GM23338 (cell line): ENCODE results near the gene G6PD. TPM values are rescaled to one million over a fixed set of nuclear protein-coding genes. Genes with fewer than 3 reads are reported as not detected.
A peak's percentile ranks its signal among the peaks of the same experiment; 100 is the strongest.

Experiments used
- ATAC-seq: fragments of 200-7000 bp; cut with Tn5 transposase; 3 replicates; pipeline ENCODE4 v1.9.1; 2020
- DNase-seq: peaks from one replicate; pipeline ENCODE4 v3.0.0-alpha.2; 2015; ENCODE audit warnings: low spot score
- H2AFZ ChIP-seq: fragments of 200-600 bp; sonication (generic); 2 replicates; pipeline ENCODE4 v1.8.0; 2016; ENCODE audit warnings: antibody characterized with exemption, mild to moderate bottlenecking, moderate library complexity
- H3F3A ChIP-seq: fragments of 200-600 bp; sonication (generic); replicated peaks from 2 replicates; pipeline ENCODE4 v1.8.0; 2017; ENCODE audit warnings: antibody characterized with exemption, mixed run types, low read depth
- H3K27ac ChIP-seq: fragments of 200-600 bp; sonication (generic); 2 replicates; pipeline ENCODE4 v1.6.1; 2016; ENCODE audit warnings: low read depth
- H3K27me3 ChIP-seq: fragments of 200-600 bp; sonication (generic); 2 replicates; pipeline ENCODE4 v1.8.0; 2016; ENCODE audit warnings: mild to moderate bottlenecking, mixed run types, moderate library complexity; ENCODE audit not compliant: insufficient read depth
- H3K36me3 ChIP-seq: fragments of 200-600 bp; sonication (generic); 2 replicates; pipeline ENCODE4 v1.8.0; 2016; ENCODE audit warnings: mild to moderate bottlenecking; ENCODE audit not compliant: insufficient read depth
- H3K4me1 ChIP-seq: fragments of 200-600 bp; sonication (generic); 2 replicates; pipeline ENCODE4 v1.8.0; 2016; ENCODE audit warnings: mild to moderate bottlenecking, moderate library complexity; ENCODE audit not compliant: insufficient read depth
- H3K4me2 ChIP-seq: fragments of 200-600 bp; sonication (generic); 2 replicates; pipeline ENCODE4 v1.7.1; 2017; ENCODE audit warnings: mixed run types
- H3K4me3 ChIP-seq: fragments of 200-600 bp; sonication (generic); 2 replicates; pipeline ENCODE4 v1.6.1; 2016; ENCODE audit warnings: mixed run types
- H3K79me2 ChIP-seq: fragments of 200-600 bp; sonication (generic); replicated peaks from 2 replicates; pipeline ENCODE4 v1.8.0; 2017; ENCODE audit warnings: mild to moderate bottlenecking; ENCODE audit not compliant: insufficient read depth
- H3K9me2 ChIP-seq: fragments of 200-600 bp; sonication (generic); 2 replicates; pipeline ENCODE4 v1.8.0; 2017; ENCODE audit not compliant: insufficient read depth
- H4K20me1 ChIP-seq: fragments of 200-600 bp; sonication (generic); replicated peaks from 2 replicates; pipeline ENCODE4 v1.8.0; 2017; ENCODE audit warnings: mild to moderate bottlenecking; ENCODE audit not compliant: insufficient read depth
- H3K27ac Mint-ChIP-seq: 2 replicates; pipeline ENCODE4 v1.8.0; 2020; ENCODE audit warnings: inconsistent platforms, mild to moderate bottlenecking, moderate library complexity, mixed read lengths
- H3K27me3 Mint-ChIP-seq: 3 replicates; pipeline ENCODE4 v1.8.0; 2022; ENCODE audit warnings: low read depth, mild to moderate bottlenecking, moderate library complexity, mixed read lengths, inconsistent platforms; ENCODE audit not compliant: insufficient read depth, poor library complexity
- H3K36me3 Mint-ChIP-seq: 3 replicates; pipeline ENCODE4 v1.8.0; 2021; ENCODE audit warnings: low read depth, mild to moderate bottlenecking, inconsistent platforms, moderate library complexity, mixed read lengths
- H3K4me1 Mint-ChIP-seq: 3 replicates; pipeline ENCODE4 v1.8.0; 2020; ENCODE audit warnings: mild to moderate bottlenecking, inconsistent platforms, mixed read lengths
- H3K4me3 Mint-ChIP-seq: 3 replicates; pipeline ENCODE4 v1.8.0; 2021; ENCODE audit warnings: moderate library complexity, mild to moderate bottlenecking, inconsistent platforms, mixed read lengths
- H3K9me3 Mint-ChIP-seq: 3 replicates; pipeline ENCODE4 v1.8.0; 2020; ENCODE audit warnings: moderate library complexity, mild to moderate bottlenecking, inconsistent platforms, mixed read lengths
- CREB1 ChIP-seq: fragments of 250-450 bp; sonication (Bioruptor Pico); IDR thresholded peaks from 2 replicates; pipeline ENCODE4 v1.5.0; 2020; ENCODE audit warnings: low read depth, mild to moderate bottlenecking, moderate library complexity
- JUNB ChIP-seq: IDR thresholded peaks from one replicate; pipeline ENCODE4 v1.6.1; 2016; ENCODE audit warnings: antibody characterized with exemption; ENCODE audit not compliant: unreplicated experiment
- POLR2AphosphoS5 ChIP-seq: IDR thresholded peaks from 2 replicates; pipeline ENCODE4 v1.6.1; 2016; ENCODE audit warnings: antibody characterized with exemption, low read depth
- polyA plus RNA-seq: library from polyadenylated mRNA; unstranded; fragments of >200 nt; fragmentation: Nextera tagmentation; extraction: Ambion mirVana; gene quantifications from 2 replicates; pipeline ENCODE4 v1.2.1, GENCODE V29; 2016
- total RNA-seq: library from RNA; depleted of rRNA; stranded (reverse); fragments of >200 nt; shearing (Covaris generic); gene quantifications from 2 replicates; pipeline ENCODE4 v1.2.3, GENCODE V29; 2014

Gene G6PD
- total and polyA plus RNA-seq, 2 experiments from 2014 or later, result 14.4 to 66.7 TPM

DNA sequence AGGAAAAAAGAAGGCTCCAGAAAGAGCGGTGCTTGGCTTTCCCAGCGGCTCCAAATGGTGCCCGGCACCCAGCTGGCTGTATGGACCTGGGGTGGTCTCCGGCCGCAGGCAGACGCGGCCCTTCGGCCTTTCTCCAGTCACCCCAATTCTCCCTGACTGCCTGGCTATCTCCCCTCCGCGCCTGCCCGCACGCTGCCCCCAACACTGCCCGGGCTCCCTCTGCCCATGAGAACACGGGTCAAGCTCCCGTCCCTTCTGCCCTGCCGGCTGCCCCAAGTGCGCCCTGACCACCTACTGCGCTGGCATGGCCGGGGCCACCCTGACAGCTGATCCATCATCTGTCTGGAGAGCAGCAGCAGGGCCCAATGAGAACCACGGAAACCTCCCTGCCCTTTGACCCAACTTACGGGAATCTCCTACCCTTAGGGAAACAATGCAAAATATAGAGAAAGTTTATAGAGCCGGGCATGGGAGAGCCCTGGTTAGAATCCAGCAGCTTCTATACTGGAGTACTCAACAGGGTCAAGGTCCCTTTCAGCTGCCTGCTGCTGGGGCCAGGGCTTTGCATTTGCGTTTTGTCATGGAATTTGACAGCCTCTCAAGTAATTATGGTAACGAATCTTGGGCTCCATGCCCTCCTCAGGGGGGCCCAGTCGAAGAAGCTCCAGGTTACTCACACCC is 29.4 kb downstream of the G6PD start:
- peak; percentile 21 for DNase-seq
- H3K9me3 Mint-ChIP-seq, result no peaks in the 10 kb centered on the region

DNA sequence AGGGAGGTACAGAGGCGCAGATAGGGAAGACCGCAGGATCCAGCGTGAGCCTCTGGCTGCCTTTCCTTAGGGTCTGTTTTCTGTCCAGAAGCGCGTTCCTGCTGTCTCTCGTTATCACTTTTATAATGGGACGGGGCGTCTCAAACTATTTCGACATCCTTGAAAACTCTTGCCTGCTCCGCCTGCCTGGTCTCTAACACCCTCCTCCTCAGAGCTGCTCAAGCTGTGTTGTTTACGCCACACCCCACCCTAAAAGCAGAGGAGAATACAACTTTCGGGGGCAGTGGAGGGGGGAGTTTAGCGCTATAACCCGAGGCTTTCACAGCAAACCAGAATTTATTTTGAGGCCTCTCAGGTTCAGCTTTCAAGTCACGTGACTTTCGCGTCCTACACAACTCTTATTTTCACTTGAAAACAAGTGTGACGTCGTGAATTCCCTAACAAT is 30.0 kb downstream of the G6PD start:
- H3K36me3 Mint-ChIP-seq, result no peaks in the 10 kb centered on the region
- Histone ChIP-seq H3K27ac (peak overlapping the region; percentile 90), H3K4me1 (peaks cover 10% of the 10 kb centered on the region), H3K79me2 (no peaks in the 10 kb centered on the region), H4K20me1 (no peaks in the 10 kb centered on the region), H3F3A (0 out of 2 replicates have a peak, but pooled peaks cover 4% of the 10 kb centered on the region), H3K36me3 (no peaks in the 10 kb centered on the region), H2AFZ (no peak overlapping the region), H3K9me2 (no peaks in the 10 kb centered on the region), H3K4me3 (peak overlapping the region; percentile 50), H3K27me3 (peaks cover 4% of the 10 kb centered on the region; the same call in 1 of the 2 replicates), H3K4me2 (peak overlapping the region; percentile 78)
- peak overlapping the region; percentile 79 for H3K4me3 Mint-ChIP-seq
- peaks cover 14% of the 10 kb centered on the region for H3K4me1 Mint-ChIP-seq
- DNase-seq (peak; percentile 81), ATAC-seq (peak; percentile 30)
- no peaks in the 10 kb centered on the region for H3K9me3 Mint-ChIP-seq
- H3K27ac Mint-ChIP-seq, result peak overlapping the region; percentile 96
- TF ChIP-seq CREB1 (peak; percentile 41; the same call in 1 of the 2 replicates), POLR2AphosphoS5 (no peak)
- peaks cover 12% of the 10 kb centered on the region for H3K27me3 Mint-ChIP-seq

More for the DNA sequence above, 29.4 kb downstream of the G6PD start:
- Mint-ChIP-seq H3K27ac (no peak overlapping the region), H3K4me3 (peak overlapping the region; percentile 79), H3K36me3 (no peaks in the 10 kb centered on the region), H3K4me1 (peaks cover 14% of the 10 kb centered on the region), H3K27me3 (peaks cover 17% of the 10 kb centered on the region)
- ATAC-seq, result peak; percentile 46
- Histone ChIP-seq H3K4me1 (peaks cover 10% of the 10 kb centered on the region), H3K27ac (peak overlapping the region; percentile 90), H3F3A (0 out of 2 replicates have a peak, but pooled peaks cover 4% of the 10 kb centered on the region), H3K4me3 (peak overlapping the region; percentile 50), H3K79me2 (no peaks in the 10 kb centered on the region), H4K20me1 (no peaks in the 10 kb centered on the region), H3K4me2 (peak overlapping the region; percentile 78), H2AFZ (no peak overlapping the region), H3K27me3 (peaks cover 8% of the 10 kb centered on the region; the same call in 1 of the 2 replicates), H3K36me3 (no peaks in the 10 kb centered on the region), H3K9me2 (no peaks in the 10 kb centered on the region)
- TF ChIP-seq CREB1, result no peak

DNA sequence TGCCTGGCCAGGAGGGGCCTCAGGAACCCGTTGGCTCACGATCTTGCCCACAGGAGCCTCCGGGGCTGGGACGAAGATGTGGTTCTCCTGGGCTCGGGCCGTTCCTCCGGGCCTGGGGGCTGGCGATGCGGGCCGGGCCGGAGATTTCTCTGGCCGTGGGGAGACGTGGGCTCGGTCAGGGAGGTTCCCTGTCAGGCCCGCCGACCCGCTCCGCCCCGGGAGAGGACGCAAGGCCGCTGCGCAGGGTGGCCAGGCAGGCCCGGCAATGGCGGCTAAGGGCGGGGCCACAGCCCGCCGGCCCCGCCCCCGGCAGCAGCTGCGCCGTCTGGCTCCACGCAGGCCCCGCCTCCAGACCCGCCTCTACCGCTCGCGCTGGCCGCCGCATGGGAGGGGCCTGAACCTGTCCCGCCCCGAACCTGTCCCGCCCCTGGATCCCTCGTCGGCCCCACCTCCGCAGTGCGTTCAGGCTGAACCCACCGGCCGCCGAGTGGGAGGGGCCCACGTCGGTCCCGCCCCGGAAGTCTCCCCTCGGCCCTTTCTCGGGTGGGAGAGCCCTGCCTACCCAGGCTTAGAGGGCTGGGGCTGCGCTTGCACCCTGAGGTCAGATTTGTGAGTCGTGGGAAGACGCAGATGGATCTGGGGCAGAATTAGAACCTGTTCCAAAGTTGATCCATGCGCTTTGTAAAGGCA is 30.5 kb downstream of the G6PD start, which contains the start of gene FAM3A:
Gene FAM3A (minus strand): TSS at position 267 of the 690 bp plus-strand sequence. CDS start 460 bp downstream, outside the sequence.
- Histone ChIP-seq H3K4me1 (peaks cover 10% of the 10 kb centered on the region), H2AFZ (no peak within 1 kb of the TSS), H3K4me3 (peak within 1 kb of the TSS; percentile 69), H4K20me1 (no peaks in the 10 kb centered on the region), H3K36me3 (no peaks in the 10 kb centered on the region), H3K4me2 (peak within 1 kb of the TSS; percentile 78), H3F3A (0 out of 2 replicates have a peak, but pooled peaks cover 4% of the 10 kb centered on the region), H3K27ac (peak within 1 kb of the TSS; percentile 90), H3K79me2 (no peaks in the 10 kb centered on the region), H3K27me3 (peaks cover 4% of the 10 kb centered on the region; the same call in 1 of the 2 replicates), H3K9me2 (no peaks in the 10 kb centered on the region)
- DNase-seq (peak; percentile 75), ATAC-seq (peak; percentile 83)
- peak; percentile 60 for TF ChIP-seq POLR2AphosphoS5
- no peak for TF ChIP-seq JUNB
- Mint-ChIP-seq H3K9me3 (no peaks in the 10 kb centered on the region), H3K36me3 (no peaks in the 10 kb centered on the region), H3K27ac (peak within 1 kb of the TSS; percentile 96), H3K4me1 (peaks cover 14% of the 10 kb centered on the region), H3K4me3 (peak within 1 kb of the TSS; percentile 79), H3K27me3 (peaks cover 12% of the 10 kb centered on the region)
